Skeletal muscle satellite cell (primary cell): ENCODE data around the gene HMX1.

Experiments
- H3K27me3 ChIP-seq: 2 replicates; pipeline ENCODE4 v1.7.0; 2013; ENCODE audit warnings: low read length; ENCODE audit not compliant: control insufficient read depth, insufficient read depth
- H3K36me3 ChIP-seq: 2 replicates; pipeline ENCODE4 v1.7.0; 2013; ENCODE audit warnings: mild to moderate bottlenecking, control low read depth, low read length; ENCODE audit not compliant: insufficient read depth
- H3K4me1 ChIP-seq: 2 replicates; pipeline ENCODE4 v1.7.0; 2013; ENCODE audit warnings: low read length; ENCODE audit not compliant: control insufficient read depth, insufficient read depth
- H3K4me2 ChIP-seq: 2 replicates; pipeline ENCODE4 v1.7.0; 2013; ENCODE audit warnings: mild to moderate bottlenecking, low read length
- H3K4me3 ChIP-seq: 2 replicates; pipeline ENCODE4 v1.7.0; 2013; ENCODE audit warnings: low read length
- H3K9ac ChIP-seq: 2 replicates; pipeline ENCODE4 v1.7.0; 2013; ENCODE audit warnings: mild to moderate bottlenecking, low read depth, low read length, moderate library complexity
- H3K9me3 ChIP-seq: replicated peaks from 2 replicates; pipeline ENCODE4 v1.7.0; 2013; ENCODE audit warnings: mild to moderate bottlenecking, control low read depth, low read length

Gene HMX1

DNA sequence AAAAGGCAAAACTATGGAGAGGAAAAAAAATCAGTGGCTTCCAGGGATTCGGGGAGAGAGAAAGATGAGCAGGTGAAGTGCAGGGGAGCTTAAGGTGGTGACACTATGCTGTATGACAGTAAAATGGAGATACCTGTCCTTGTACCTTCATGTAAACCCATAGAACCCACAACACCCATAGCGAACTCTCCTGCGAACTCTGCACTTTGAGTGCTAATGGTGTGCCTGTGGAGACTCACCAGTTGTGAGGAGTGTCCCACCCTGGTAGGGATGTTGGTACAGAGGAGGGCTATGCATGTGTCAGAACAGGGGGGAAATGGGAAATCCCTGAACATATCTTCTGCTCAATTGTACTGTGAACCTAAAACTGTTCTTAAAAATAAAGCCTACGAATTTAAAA, 42.8 kb downstream of the HMX1 start:
- Histone ChIP-seq H3K4me3 (no peak overlapping the region), H3K9me3 (no peaks in the 10 kb centered on the region), H3K36me3 (no peaks in the 10 kb centered on the region), H3K4me1 (no peaks in the 10 kb centered on the region), H3K4me2 (no peak overlapping the region), H3K27me3 (no peaks in the 10 kb centered on the region), H3K9ac (no peak overlapping the region)

DNA sequence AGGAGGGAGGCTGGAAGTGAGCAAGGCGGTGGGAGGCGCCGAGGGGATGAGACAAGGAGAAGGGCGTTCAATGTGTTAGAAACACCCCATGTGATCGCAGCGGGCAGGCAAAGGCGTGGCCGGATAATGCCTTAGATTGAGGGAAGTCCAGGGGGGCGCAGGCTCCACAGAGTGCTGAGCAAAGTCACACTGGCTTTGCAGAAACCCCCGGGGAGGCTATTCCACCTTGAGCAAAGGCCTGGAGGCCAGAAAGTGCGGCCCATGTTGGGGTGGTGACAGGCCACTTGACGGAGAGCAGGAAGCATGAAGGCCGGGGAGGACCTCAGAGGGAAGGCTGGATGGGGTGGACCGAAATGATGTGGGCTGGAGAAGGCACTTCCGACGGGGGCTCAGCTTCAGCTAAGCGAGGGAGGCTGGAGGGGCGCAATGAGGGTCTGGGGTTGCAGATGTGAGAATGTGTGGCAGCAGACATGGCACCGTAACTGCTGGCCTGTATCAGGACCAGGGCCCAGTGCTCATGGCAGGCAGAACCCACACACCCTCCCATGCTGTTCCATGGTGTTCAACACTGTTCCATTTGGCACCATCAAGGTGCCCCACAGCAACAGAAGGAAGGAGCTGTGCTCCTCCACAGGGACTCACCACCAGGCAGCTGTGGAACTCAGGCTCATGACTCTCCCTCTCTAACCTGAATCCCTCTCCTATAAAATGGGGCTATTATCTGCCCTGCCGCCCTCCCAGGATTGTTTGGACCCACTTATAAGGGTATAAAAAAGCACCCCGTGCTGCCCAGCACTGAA, 50.3 kb downstream of the HMX1 start:
- Histone ChIP-seq H3K9ac (no peak overlapping the region), H3K4me1 (no peaks in the 10 kb centered on the region), H3K4me3 (no peak overlapping the region), H3K27me3 (no peaks in the 10 kb centered on the region), H3K4me2 (no peak overlapping the region), H3K9me3 (no peaks in the 10 kb centered on the region), H3K36me3 (no peaks in the 10 kb centered on the region)

DNA sequence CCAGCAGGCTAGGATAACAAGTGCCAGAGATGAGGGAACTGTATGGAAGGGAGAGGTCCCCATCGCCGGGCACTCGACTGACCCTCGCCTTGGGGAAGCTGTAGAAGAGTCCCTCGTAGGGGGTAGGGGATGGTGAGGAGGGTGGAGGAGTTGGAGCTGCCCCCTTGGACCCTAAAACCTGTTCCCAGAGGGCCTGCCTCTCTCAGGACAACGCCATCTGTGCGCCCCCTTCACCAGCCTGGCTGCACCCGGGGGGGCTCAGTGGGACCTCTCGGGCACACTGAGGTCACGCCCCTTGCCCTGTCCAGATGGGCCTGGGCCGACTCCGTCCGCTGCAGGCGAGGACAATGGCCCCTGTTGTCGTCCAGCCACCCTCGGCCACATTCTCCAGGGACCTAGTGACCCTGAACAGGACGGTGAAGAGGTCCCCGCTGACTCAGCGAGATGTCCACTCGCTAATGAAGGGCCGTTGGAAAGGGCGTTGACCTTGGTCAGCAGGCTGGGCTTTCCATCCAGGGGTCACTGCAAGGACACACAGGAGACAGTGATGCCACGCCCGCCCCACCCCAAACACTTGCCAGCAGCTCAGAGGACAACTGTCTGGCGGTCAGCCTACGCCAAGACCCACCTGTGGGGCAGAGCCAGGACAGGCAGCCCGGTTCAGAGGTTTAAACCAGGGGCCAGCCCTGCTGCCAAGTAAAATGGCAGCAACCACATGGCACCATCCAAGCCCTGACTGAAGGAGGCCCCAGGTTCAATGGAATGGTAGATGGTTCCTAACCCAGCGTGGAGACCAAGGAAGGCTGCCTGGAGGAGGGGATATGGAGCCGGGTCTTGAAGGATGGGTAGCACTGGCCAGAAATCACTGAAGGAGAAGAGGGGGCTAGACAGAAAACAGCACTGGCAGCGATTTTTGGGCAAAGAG, 51.2 kb downstream of the HMX1 start:
- Histone ChIP-seq H3K4me2 (no peak overlapping the region), H3K36me3 (no peaks in the 10 kb centered on the region)

DNA sequence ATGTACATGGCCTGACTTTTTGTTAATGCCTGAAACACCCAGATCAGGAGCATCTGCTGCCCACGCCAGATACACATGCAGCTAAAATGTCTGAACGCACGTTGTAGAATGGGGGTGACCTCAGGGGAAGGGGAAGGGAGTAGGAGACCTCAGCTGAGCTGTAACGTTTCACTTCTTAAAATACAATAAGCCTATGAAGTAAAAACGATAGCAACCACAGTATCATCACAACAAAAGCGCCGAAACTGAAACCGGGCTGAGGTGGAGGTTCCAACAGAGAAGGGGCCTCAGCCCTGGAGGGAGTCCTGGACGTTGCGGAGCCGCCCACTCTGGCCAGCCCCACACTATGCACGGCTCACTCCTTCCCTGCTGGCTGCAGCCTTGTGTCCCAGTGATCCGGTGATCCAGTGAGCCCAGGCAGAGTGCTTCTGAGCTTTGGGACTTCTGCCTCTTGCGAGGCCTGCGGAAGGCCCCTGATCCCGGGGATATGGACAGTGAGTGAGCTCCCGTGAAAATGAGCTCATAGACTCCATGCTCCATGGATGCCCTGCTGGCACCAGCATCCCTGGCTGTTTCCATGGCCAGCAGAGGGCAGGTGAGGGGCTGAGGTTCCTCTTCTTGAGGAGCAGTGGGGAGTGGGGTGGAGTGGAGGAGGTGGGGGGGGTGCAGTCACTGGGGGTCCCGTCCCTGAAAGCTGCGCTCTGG, 52.0 kb downstream of the HMX1 start:
- H3K27me3 ChIP-seq = no peaks in the 10 kb centered on the region
- H3K4me1 ChIP-seq = no peaks in the 10 kb centered on the region
- no peak overlapping the region for H3K4me2 ChIP-seq
- H3K9me3 ChIP-seq = no peaks in the 10 kb centered on the region
- no peak overlapping the region for H3K4me3 ChIP-seq
- no peaks in the 10 kb centered on the region for H3K36me3 ChIP-seq
- no peak overlapping the region for H3K9ac ChIP-seq

More for the DNA sequence above, 51.2 kb downstream of the HMX1 start:
- Histone ChIP-seq H3K9me3 (no peaks in the 10 kb centered on the region), H3K4me1 (no peaks in the 10 kb centered on the region), H3K4me3 (no peak overlapping the region), H3K9ac (no peak overlapping the region), H3K27me3 (no peaks in the 10 kb centered on the region)

DNA sequence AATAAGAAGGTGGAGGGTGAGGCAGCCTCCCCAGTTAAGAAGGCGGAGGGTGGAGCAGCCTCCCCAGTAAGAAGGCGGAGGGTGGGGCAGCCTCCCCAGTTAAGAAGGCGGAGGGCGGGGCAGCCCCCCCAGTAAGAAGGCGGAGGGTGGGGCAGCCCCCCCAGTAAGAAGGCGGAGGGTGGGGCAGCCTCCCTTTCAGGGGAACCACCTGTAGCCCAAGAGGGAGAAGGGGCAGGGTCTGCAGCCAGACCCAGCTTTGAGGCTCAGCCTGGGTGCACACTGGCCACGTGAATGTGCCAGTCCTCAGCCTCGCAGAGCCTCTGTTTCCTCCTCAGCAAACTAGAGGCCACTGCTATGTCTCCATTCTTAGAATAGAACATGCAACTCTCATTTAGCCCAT, 52.6 kb downstream of the HMX1 start:
- Histone ChIP-seq H3K9me3 (no peaks in the 10 kb centered on the region), H3K27me3 (no peaks in the 10 kb centered on the region), H3K36me3 (no peaks in the 10 kb centered on the region), H3K9ac (no peak overlapping the region), H3K4me1 (no peaks in the 10 kb centered on the region), H3K4me3 (no peak overlapping the region), H3K4me2 (no peak overlapping the region)

DNA sequence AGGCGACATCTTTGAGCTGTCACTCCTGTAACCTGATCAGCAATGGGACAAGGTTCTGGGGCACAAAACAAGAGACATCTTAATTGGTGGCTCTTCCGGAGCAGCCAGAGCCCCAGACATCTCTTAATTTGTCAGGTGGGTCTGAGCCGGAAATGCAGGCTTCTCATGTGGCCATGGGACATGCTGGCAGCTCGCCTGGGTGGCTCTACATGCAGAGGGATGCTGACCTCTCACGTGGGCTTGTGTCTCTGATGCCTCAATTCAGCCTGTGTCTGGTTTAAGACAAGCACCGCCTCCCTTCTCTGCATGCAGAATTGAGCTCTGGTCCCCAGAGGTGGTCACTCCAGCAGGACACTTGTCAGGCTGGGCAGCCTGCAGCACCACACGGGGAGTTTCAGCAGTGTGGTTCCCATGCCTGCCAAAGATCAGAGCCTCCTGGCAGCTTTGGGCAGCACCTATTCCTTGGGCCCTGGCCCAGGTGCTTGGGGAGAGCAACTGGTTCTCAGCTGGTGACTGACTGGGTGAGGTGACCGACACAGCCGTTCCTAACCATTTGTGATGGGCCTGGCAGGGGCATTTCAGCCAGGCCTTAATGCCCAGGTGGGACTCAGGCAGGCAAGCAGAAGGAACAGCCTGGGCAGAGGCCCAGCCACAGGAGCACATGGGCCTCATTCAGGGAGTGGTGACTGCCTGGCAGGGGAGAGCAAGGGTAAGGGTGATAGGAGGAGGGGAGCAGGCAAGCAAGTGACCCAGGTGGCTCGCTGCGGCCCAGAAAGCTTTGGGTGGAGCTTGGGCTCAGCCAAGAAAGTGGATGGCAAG, 53.4 kb downstream of the HMX1 start:
- Histone ChIP-seq H3K4me2 (no peak overlapping the region), H3K27me3 (no peaks in the 10 kb centered on the region), H3K4me1 (no peaks in the 10 kb centered on the region), H3K36me3 (no peaks in the 10 kb centered on the region), H3K9me3 (no peaks in the 10 kb centered on the region), H3K9ac (no peak overlapping the region), H3K4me3 (no peak overlapping the region)

DNA sequence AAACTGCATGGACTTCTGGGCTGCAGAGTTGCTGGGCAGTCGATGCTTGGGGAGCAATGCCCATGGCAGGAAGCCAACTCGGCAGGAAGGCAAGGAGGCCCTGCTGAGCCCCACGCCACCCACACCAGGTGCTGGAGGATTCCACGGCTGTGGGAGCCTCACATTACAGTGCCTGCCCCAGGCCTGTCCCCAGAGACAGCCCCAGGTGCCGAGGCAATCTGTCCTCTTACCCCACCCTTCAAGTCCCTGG, 53.9 kb downstream of the HMX1 start:
- Histone ChIP-seq H3K27me3 (no peaks in the 10 kb centered on the region), H3K9ac (no peak overlapping the region)

DNA sequence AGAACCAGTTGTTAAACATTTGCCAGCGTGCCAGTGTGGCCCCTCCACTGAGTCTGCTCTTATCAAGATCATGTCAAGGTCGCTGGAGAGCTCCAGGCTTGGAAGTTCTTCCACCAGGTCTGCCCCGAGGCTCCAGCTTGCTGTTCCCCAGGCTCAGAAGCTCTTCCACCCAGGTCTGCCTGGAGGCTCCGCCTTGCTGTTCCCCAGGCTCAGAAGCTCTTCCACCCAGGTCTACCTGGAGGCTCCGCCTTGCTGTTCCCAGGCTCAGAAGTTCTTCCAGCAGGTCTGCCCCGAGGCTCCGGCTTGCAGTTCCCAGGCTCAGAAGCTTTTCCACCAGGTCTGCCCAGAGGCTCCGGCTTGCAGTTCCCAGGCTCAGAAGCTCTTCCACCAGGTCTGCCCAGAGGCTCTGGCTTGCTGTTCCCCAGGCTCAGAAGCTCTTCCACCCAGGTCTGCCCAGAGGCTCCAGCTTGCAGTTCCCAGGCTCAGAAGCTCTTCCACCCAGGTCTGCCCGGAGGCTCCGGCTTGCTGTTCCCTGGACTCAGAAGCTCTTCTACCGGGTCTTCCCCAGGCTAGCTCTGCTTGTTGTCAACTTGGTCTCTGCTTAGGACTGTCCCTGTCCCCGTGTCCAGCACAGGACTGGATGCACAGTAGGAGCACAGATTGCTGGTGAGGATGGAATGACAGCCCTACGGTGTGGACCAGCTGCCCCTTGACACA, 54.4 kb downstream of the HMX1 start:
- Histone ChIP-seq H3K9me3 (no peaks in the 10 kb centered on the region), H3K4me3 (no peak overlapping the region), H3K4me2 (no peak overlapping the region), H3K4me1 (no peaks in the 10 kb centered on the region), H3K36me3 (no peaks in the 10 kb centered on the region), H3K27me3 (no peaks in the 10 kb centered on the region), H3K9ac (no peak overlapping the region)

More for the DNA sequence above, 53.9 kb downstream of the HMX1 start:
- Histone ChIP-seq H3K4me3 (no peak overlapping the region), H3K36me3 (no peaks in the 10 kb centered on the region), H3K4me1 (no peaks in the 10 kb centered on the region), H3K4me2 (no peak overlapping the region), H3K9me3 (no peaks in the 10 kb centered on the region)
